CD4-positive, alpha-beta T cell treated with Interleukin-15 for 4 hours (primary cell): ENCODE results near the gene ARMH4.

ENCODE experiments used
- DNase-seq: peaks from one replicate; pipeline ENCODE4 v3.0.0-alpha.2; 2020; ENCODE audit warnings: low spot score

Gene ARMH4

DNA sequence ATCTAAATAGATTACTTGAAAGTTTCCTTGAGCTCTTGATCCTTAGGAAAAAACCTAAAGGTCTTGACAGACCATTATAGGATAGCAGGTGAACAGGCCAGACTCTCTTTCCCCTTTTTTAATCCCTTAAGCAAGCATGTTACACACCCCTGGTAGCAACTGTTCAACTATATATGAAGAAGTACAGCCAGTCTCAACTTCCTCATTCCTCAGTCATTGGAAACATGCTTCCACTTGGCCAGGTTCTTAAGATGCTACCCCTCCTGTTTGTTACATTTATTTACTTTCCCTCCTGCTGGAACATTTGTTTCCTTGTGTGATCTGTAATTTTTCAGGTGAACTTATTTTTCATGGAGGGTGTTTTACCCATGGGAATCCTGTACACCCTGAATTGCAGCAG, 124.1 kb downstream of the ARMH4 start:
- no peak for DNase-seq

DNA sequence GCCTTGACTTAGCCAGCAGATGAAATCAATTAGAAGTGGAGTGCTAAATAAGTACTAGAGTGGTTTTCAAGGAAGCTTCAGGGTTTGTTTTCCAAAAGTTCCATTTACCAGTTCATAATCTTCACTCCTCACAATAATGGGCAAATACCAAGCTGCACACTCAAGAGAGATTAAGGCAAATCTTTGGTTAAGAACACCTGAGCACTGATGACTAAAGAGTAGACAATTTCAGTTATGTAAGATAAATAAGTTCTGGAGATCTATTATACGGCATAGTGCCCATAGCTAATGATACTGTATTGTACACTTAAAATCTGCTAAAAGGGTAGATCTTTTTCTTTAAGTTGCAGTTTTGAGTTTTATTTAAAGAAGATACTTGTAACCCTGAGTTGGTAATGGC, 125.0 kb downstream of the ARMH4 start:
- no peak for DNase-seq

GRCh38 chr14:58026219-58026618, 125.8 kb downstream of the ARMH4 start:
- DNase-seq, result no peak

DNA sequence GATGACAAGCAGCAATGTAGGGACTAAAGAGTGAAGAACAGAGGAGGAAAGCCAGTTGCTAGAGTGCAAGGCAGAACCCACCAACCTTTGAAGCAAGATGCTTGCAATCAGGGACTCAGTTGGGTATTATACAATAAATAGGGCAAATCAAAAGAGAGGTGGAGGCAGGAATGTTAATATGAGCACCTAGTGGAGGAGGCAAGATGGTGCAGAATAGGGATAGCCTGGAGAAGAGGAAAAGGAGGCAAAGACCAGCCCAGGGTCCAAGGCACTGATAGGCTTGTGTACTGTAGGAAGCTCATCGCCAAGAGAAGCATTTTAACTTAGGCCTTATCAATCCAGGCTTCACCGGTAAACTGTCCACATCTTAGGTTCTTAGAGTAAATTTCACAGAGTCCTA, 137.2 kb downstream of the ARMH4 start:
- DNase-seq, result no peak

GRCh38 chr14:58002618-58003017, 149.4 kb downstream of the ARMH4 start:
- no peak for DNase-seq

DNA sequence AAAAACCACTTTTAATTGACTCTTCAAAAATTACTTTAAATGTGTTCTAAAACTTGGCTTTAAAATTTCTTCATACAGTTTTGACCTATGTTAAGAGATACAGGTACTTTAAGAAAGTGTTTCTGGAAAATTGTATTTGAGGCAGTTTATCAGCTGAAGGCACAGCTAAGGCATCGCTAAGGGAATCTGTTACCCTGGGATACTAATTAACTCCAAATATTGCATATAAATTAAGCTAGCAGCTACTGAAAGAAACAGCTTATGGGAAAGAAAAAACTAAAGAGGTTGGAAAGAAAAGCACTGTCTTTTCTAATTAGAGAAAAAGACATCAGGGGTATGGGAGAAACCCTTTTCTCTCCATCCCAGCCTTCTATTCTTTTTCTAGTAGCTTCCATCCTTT, 152.0 kb downstream of the ARMH4 start:
- no peak for DNase-seq

DNA sequence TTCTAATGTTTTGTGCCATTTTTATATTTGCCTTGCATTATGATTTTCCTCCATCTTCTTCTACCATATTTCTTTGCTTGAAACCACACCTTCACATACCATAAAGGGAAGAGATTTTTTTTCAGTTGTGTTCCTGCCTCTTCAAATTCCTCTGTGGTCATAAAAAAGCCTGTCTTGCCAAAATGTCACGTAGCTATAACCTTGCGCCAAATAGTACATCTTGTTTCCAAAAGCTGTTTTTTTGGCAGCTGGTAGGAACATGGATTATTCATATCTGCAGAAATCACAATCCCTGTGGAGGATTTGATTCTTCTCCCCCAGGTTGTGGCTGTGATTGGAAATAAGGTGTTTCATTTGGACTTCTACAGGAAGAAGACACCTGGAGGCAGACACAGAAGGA, 152.5 kb downstream of the ARMH4 start:
- DNase-seq, result no peak

GRCh38 chr14:57998766-57999165, 153.2 kb downstream of the ARMH4 start:
- DNase-seq, result no peak

- no peak for DNase-seq
These were observed 160.7 kb downstream of the ARMH4 start for GRCh38 chr14:57991353-57991752.

DNA sequence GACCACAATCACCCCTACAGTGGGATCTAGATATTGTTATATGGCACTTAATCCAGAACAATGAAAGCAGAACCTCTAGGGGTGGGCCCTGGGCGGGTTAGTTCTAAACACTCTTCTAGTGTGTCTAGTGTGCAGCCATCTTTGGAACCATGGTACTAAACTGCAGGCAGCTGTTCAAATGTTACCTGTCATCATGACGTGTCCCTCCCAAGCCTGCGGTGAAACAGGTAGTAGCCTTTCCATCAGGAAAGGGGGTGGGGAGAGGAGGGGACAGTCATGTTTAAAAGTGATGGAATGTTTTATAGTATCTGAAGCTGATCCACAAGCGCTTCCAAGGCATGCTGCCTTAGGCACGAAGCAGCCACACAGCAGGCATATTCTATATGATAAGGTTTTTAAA, 163.6 kb downstream of the ARMH4 start:
- DNase-seq, result no peak

GRCh38 chr14:57987596-57988300, 164.3 kb downstream of the ARMH4 start:
- DNase-seq, result no peak

DNA sequence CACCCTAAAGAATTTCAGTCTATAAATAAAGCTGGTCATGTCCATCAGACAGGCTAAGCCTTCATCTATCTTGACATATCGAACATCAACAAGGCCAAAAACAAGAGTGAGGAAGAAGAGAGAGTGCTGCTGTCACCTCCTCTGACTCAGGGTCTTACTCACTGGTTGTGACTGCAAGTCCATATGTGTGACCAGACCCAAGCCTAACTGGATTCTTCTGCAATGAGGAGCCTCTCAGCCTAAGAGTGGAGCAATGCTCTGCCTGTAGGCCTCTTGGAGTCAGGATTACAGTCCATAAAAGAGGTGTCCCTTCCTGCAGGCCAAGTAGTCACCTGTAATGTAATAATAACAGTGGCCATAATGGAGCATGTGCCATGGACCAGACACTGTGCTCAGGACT, 165.0 kb downstream of the ARMH4 start:
- no peak for DNase-seq

- no peak for DNase-seq
These were observed 169.0 kb downstream of the ARMH4 start for GRCh38 chr14:57982804-57983634.

GRCh38 chr14:57981817-57982560, 170.0 kb downstream of the ARMH4 start:
- DNase-seq, result no peak

DNA sequence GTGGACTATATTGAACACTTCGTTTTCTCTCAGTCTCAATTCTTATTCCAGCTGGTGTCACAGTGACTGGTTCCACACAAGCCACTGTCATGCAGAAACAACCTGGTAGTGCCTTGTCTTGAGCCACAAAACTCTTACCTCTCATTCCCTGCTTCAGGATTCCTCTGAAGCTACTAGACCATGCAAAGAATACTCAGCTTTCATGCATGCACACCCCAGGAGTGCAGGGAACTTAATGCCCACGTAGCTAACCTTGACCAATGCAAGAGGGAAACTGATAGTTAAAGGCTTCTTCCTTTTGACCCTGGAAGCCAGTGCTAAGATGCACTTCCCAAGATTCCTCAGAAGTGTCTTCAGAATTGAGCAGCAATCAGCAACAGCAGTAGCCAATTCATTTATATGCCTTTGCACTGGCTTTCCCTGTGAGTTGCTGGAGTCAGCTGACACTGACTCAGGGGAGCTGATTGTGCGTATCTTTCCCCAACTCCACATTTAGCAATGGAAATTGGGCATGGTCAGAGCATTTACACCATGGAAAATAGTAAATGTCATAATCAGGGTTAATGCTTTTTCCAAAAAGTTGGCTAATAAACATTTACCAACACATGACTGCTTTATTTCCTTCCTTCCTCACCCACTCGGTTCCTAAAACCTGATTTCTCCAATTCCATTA, 172.5 kb downstream of the ARMH4 start:
- no peak for DNase-seq

DNA sequence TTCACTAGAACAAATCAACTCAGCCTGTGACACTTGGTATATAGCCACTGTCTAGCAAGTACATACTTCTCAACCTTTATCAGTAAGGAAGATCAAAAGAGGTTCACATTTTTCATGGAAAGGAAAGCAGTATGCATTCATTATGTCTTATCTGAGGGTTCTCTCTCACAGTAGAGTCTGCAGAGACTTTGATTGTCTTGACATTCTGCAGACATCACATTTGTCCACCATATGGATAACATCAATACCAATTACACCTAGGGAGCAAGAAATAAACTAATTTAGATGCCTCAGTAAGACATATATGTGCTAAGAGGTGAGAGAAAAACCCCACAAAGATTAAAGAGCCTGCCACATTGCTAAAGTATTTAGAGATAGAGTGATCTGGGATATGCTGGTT, 175.3 kb downstream of the ARMH4 start:
- DNase-seq, result no peak

- DNase-seq, result no peak
These were observed 177.1 kb downstream of the ARMH4 start for GRCh38 chr14:57974896-57975295.

DNA sequence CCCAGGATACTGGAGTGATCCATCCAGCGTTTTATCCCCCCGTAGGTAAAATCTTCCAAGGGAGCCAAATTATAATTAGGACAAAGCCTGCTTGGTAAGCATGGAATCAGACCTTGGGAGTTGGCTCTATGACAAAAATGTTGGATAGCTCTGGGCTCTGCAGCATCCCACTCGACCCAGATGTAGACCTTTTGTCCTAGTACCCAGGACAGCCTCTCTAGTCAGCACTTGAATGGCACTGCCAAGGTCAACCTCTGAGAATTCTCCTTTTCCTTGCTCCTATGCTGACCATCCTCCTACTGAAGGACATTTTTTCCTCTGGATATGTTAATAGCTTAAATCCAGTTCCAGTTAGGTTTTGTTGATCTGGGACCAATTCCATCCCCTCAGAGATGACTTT, 181.4 kb downstream of the ARMH4 start:
- DNase-seq, result no peak

- no peak for DNase-seq
These were observed 181.8 kb downstream of the ARMH4 start for GRCh38 chr14:57970175-57970574.

DNA sequence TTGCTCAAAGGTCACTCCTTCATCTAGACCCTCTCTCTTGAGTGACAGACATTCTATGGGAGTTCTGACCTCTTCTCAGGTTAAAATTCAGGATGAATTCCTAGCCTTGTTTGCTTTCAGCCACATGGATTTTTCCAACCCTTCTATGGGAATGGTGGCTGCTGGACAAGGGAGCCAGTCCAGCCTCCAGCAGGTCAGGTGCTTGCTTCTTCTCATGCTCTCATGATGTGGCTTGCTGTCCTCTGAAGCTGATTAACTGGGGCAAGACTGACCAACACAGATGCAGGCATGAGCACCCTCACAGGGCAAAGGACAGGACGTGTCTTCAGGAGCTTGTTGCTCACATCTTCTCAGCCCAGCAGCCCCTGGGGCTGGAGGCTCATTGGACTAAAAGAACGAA, 188.9 kb downstream of the ARMH4 start:
- no peak for DNase-seq

- no peak for DNase-seq
These were observed 189.5 kb downstream of the ARMH4 start for GRCh38 chr14:57962325-57963035.

DNA sequence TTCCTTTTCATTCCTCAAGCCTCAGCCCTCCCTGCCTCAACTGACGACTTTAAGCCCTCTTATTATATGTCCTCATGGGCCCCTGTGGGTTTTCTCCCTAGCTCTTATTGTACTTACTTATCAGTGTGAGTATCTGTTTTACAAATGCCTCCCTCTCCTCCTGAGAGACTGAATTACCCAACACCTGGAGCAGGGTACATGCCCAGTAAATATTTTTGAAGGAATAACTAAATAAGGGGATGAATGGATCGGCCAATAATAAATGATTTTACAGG, 190.3 kb downstream of the ARMH4 start:
- DNase-seq, result no peak
